ENCODE data around the gene RET. TPM values are rescaled to one million over a fixed set of nuclear protein-coding genes. Genes with fewer than 3 reads are reported as not detected.
A peak's percentile ranks its signal among the peaks of the same experiment; 100 is the strongest.

The RET gene
- total RNA-seq, 8 experiments from 2014 or later, result 0.36 to 24.1 (median 0.71) TPM

DNA sequence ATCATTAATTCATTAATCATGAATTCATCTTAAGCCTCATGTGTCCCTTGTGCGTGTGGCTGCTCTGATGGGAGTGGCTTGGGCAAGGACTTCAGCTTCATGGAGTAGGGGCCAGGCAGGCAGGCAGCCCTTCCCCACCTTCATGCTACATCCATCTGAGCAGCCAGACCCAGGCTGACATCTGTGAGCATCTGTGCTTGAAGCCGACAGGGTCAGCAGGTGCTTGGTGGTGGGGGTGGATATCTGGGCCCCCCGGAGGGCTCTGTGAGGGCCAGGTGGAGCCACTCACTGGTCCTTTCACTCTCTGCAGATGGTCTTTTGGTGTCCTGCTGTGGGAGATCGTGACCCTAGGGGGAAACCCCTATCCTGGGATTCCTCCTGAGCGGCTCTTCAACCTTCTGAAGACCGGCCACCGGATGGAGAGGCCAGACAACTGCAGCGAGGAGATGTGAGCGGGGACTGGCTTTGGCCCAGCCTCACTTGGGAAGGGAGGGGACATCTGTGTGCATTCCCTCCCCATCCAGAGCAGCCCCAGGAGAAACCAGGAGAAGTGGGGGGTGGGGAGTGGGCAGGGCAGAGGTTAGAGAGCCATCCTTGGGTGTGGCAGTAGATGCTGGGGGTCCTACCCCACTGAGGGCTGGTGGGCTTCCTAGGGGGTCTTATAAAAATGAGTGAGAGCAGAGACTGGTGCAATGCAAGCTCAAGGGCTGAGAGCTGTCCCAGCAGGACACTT lies 46.7 kb downstream of the RET start:
- in situ Hi-C loops (cut with MboI; ENCODE audit: low pct_unique_long_range_greater_than_20kb in 2 of 9, low sequenced_read_pairs in 9 of 9, unreplicated experiment in 9 of 9), result loop anchor here in 6 of 9 experiments (25.0 kb wide), 1 partner anchor 261 kb away; no protein-coding TSS in a partner anchor
- no peak overlapping the region for H3K27ac ChIP-seq
- no peak overlapping the region for H3K4me3 ChIP-seq
- WGBS, 10 experiments, result 50 to 89% (median 73%) methylated on average over 1 to 4 of the region's 9 CpGs; no CpG with 5 or more reads in 4 of the 10 experiments
- ATAC-seq (replicated peaks in 6 of 8), result no peak
- peaks cover 2 to 4% of the 10 kb centered on the region in 2 donors for H3K4me1 ChIP-seq (replicated peaks in 1 of 2)

DNA sequence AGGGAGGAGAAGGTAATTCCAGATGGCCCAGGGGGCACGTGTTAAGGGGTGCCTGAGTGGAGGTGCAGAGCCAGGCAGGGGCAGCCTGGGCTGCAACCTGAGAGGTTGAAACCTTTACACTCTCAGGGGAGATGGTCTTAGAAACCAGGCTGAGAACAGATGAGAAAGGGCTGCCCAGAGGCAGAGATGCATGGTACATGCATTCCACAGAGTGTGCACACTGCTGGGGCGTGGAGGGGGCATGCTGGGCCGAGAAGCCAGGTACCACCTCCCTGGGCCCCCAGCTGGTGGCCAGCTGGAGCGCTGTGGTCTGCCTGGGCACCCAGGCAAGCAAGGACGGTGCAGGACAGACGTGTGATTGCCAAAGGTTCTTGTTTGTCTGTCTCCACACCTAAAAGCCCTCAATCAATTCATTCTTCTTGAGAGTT lies 47.2 kb downstream of the RET start:
- H3K4me1 ChIP-seq (replicated peaks in 1 of 2), result peaks cover 2 to 4% of the 10 kb centered on the region in 2 donors
- no peak overlapping the region for H3K4me3 ChIP-seq
- no peak overlapping the region for H3K27ac ChIP-seq
- ATAC-seq (replicated peaks in 6 of 8), result no peak
- in situ Hi-C loops (cut with MboI; ENCODE audit: low pct_unique_long_range_greater_than_20kb in 2 of 9, low sequenced_read_pairs in 9 of 9, unreplicated experiment in 9 of 9), result loop anchor here in 6 of 9 experiments (25.0 kb wide), 1 partner anchor 262 kb away; no protein-coding TSS in a partner anchor
- 43 to 80% (median 57%) methylated on average over 2 to 3 of the region's 6 CpGs; no CpG with 5 or more reads in 7 of the 10 experiments for WGBS, 10 experiments

DNA sequence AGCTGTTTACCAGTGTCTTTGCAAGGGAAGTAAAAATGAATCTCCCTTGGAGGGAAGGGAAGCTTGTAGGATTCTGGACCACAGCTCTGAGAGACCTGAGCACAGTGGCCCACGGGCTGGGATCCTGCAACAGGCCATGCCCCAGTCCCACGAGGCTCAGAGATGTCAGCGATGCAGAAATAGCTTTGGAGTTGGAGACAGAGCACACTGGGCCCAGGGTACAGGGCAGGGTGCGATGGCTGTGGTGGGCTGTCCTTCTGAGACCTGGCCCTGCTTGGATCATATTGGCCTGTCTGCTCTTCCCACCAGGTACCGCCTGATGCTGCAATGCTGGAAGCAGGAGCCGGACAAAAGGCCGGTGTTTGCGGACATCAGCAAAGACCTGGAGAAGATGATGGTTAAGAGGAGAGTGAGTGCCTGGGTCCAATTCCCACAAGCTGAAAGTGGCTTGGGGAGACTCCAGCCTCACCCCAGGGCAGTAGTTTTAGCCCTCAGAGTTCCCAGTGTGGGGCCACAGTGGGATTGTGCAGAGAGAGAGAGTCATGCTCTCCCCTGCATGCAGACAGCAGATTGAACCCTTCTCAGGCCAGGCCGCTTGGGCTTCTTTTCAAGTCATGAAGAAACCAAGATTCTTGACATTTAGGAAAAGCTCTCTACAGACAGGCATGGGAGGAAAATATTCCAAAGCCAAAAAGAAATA lies 47.9 kb downstream of the RET start:
- Histone ChIP-seq H3K4me3 (no peak overlapping the region), H3K27ac (no peak overlapping the region), H3K4me1 (replicated peaks in 1 of 2) (peaks cover 2 to 4% of the 10 kb centered on the region in 2 donors)
- WGBS, 10 experiments, result 50 to 100% (median 100%) methylated on average over 1 to 2 of the region's 9 CpGs; no CpG with 5 or more reads in 1 of the 10 experiments
- no peak for ATAC-seq (replicated peaks in 6 of 8)
- in situ Hi-C loops (cut with MboI; ENCODE audit: low pct_unique_long_range_greater_than_20kb in 2 of 9, low sequenced_read_pairs in 9 of 9, unreplicated experiment in 9 of 9), result loop anchor here in 6 of 9 experiments (25.0 kb wide), 1 partner anchor 262 kb away; no protein-coding TSS in a partner anchor

DNA sequence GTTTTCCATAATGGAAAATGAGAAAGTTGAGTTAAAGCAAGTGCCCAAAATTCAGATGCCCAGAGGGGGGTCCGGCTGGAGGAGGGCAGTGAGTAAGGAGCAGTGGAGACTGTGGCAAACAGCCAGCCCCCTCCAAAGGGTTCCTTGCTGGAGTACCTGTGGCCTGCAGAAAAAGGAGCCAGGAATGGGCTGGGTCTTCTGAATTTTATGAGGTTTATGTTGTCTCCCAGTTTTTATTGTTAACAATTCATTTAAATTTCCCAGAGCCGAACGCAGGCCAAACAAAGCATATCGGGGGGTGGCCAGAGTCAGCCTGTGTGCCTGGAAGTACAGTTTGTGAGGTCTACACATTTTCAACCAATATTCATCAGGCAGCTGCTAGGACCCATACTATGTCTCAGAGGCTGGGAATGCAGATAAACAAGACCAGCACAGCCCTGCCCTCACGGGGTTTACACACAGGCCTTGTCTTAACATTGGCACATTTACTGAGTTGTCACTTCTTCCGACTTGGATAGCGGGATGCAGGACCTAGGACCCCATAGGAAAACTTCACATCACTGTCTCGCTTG lies 48.5 kb downstream of the RET start:
- no peak overlapping the region for H3K4me3 ChIP-seq
- no peak overlapping the region for H3K27ac ChIP-seq
- peaks cover 2 to 4% of the 10 kb centered on the region in 2 donors for H3K4me1 ChIP-seq (replicated peaks in 1 of 2)
- WGBS, 10 experiments, result 65 to 100% (median 93%) methylated on average over 1 to 8 of the region's 8 CpGs; no CpG with 5 or more reads in 2 of the 10 experiments
- in situ Hi-C loops (cut with MboI; ENCODE audit: low pct_unique_long_range_greater_than_20kb in 2 of 9, low sequenced_read_pairs in 9 of 9, unreplicated experiment in 9 of 9), result no loop called here
- ATAC-seq (replicated peaks in 6 of 8), result no peak

DNA sequence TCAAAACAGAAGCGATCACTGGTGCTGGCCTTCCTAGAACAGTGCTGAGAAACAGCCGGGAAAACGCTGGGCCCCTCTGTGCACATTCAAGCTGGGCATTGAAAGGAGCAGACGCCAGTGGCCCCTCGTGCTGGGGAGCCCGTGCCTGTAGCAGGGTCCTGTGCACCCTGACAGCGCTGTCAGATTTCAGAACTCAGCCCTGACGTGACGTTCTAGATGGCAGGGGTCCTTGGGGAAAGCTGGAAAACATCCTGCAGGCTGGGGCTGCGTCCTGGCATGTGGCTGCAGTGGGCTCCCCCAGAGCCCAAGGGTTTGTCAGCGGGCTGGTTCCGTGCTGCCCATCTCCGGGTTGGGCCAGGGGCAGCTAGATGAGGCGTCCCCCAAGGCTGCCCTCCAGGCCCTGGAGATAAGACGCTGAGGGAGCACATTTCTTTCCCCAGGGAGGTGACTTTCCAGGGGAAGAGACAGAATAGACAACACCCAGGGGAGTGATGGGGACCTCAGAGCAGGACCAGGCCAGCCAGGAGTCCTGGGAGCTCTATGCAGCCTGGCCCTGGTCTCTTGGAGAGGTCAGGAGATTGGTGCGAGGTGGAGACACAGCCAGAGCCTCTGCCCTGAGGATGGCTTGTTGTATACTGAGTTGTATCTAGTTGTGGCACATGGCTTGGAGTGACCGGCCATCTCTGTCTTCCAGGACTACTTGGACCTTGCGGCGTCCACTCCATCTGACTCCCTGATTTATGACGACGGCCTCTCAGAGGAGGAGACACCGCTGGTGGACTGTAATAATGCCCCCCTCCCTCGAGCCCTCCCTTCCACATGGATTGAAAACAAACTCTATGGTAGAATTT lies 49.2 kb downstream of the RET start:
- ATAC-seq (replicated peaks in 6 of 8), result no peak
- WGBS, 10 experiments, result 0 to 84% (median 80%) methylated on average over 1 to 14 of the region's 23 CpGs; no CpG with 5 or more reads in 1 of the 10 experiments
- no peak overlapping the region for H3K27ac ChIP-seq
- H3K4me3 ChIP-seq, result no peak overlapping the region
- H3K4me1 ChIP-seq (replicated peaks in 1 of 2), result peaks cover 2 to 3% of the 10 kb centered on the region in 2 donors
- in situ Hi-C loops (cut with MboI; ENCODE audit: low pct_unique_long_range_greater_than_20kb in 2 of 9, low sequenced_read_pairs in 9 of 9, unreplicated experiment in 9 of 9), result no loop called here

DNA sequence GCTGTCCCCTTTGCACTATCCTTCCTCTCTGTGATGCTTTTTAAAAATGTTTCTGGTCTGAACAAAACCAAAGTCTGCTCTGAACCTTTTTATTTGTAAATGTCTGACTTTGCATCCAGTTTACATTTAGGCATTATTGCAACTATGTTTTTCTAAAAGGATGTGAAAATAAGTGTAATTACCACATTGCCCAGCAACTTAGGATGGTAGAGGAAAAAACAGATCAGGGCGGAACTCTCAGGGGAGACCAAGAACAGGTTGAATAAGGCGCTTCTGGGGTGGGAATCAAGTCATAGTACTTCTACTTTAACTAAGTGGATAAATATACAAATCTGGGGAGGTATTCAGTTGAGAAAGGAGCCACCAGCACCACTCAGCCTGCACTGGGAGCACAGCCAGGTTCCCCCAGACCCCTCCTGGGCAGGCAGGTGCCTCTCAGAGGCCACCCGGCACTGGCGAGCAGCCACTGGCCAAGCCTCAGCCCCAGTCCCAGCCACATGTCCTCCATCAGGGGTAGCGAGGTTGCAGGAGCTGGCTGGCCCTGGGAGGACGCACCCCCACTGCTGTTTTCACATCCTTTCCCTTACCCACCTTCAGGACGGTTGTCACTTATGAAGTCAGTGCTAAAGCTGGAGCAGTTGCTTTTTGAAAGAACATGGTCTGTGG lies 50.0 kb downstream of the RET start:
- Histone ChIP-seq H3K4me1 (replicated peaks in 1 of 2) (peaks cover 0 to 2% of the 10 kb centered on the region in 2 donors), H3K4me3 (no peak overlapping the region), H3K27ac (no peak overlapping the region)
- in situ Hi-C loops (cut with MboI; ENCODE audit: low pct_unique_long_range_greater_than_20kb in 2 of 9, low sequenced_read_pairs in 9 of 9, unreplicated experiment in 9 of 9), result no loop called here
- 17 to 100% (median 76%) methylated on average over 1 to 4 of the region's 7 CpGs; no CpG with 5 or more reads in 3 of the 10 experiments for WGBS, 10 experiments
- ATAC-seq (replicated peaks in 6 of 8), result no peak

DNA sequence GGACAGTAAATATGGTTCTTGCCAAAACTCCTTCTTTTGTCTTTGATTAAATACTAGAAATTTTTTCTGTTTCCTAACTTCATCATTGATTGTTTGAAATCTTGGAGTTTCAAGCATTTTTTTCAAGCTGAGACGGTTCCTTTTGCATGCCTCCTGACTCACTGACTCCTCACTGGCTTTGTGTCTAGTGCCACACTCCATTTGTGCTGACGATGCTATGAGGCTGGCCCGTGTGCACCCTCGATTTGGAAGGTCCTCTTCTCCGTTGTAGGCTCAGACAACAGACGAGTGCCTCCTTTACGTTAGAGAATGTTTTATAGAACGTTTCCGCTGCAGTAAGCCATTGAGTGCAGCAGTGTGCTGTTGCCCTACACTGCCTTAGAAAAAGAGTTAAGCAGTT lies 50.6 kb downstream of the RET start:
- ATAC-seq (replicated peaks in 6 of 8), result no peak
- 21 to 90% (median 56%) methylated on average over 4 to 9 of the region's 9 CpGs; no CpG with 5 or more reads in 1 of the 10 experiments for WGBS, 10 experiments
- Histone ChIP-seq H3K27ac (no peak overlapping the region), H3K4me3 (no peak overlapping the region), H3K4me1 (replicated peaks in 1 of 2) (peaks cover 0 to 2% of the 10 kb centered on the region in 2 donors)
- in situ Hi-C loops (cut with MboI; ENCODE audit: low pct_unique_long_range_greater_than_20kb in 2 of 9, low sequenced_read_pairs in 9 of 9, unreplicated experiment in 9 of 9), result no loop called here

DNA sequence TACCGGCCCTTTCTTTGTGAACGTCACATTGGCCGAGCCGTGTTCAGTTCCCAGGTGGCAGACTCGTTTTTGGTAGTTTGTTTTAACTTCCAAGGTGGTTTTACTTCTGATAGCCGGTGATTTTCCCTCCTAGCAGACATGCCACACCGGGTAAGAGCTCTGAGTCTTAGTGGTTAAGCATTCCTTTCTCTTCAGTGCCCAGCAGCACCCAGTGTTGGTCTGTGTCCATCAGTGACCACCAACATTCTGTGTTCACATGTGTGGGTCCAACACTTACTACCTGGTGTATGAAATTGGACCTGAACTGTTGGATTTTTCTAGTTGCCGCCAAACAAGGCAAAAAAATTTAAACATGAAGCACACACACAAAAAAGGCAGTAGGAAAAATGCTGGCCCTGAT lies 51.5 kb downstream of the RET start:
- H3K27ac ChIP-seq, result no peak overlapping the region
- H3K4me3 ChIP-seq, result no peak overlapping the region
- ATAC-seq (replicated peaks in 6 of 8), result no peak
- 38 to 91% (median 70%) methylated on average over 2 to 7 of the region's 8 CpGs; no CpG with 5 or more reads in 2 of the 10 experiments for WGBS, 10 experiments
- H3K4me1 ChIP-seq (replicated peaks in 1 of 2), result peaks cover 0 to under 1% of the 10 kb centered on the region in 2 donors
- in situ Hi-C loops (cut with MboI; ENCODE audit: low pct_unique_long_range_greater_than_20kb in 2 of 9, low sequenced_read_pairs in 9 of 9, unreplicated experiment in 9 of 9), result no loop called here

DNA sequence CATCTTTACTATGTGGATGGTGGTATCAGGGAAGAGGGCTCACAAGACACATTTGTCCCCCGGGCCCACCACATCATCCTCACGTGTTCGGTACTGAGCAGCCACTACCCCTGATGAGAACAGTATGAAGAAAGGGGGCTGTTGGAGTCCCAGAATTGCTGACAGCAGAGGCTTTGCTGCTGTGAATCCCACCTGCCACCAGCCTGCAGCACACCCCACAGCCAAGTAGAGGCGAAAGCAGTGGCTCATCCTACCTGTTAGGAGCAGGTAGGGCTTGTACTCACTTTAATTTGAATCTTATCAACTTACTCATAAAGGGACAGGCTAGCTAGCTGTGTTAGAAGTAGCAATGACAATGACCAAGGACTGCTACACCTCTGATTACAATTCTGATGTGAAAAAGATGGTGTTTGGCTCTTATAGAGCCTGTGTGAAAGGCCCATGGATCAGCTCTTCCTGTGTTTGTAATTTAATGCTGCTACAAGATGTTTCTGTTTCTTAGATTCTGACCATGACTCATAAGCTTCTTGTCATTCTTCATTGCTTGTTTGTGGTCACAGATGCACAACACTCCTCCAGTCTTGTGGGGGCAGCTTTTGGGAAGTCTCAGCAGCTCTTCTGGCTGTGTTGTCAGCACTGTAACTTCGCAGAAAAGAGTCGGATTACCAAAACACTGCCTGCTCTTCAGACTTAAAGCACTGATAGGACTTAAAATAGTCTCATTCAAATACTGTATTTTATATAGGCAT lies 52.3 kb downstream of the RET start:
- WGBS, 10 experiments, result 0 to 94% (median 79%) methylated on average over 1 to 4 of the region's 6 CpGs; no CpG with 5 or more reads in 4 of the 10 experiments
- no peak overlapping the region for H3K4me3 ChIP-seq
- ATAC-seq (replicated peaks in 6 of 8), result peak in 3 of 8 experiments; percentile 62 to 98 (median 94)
- in situ Hi-C loops (cut with MboI; ENCODE audit: low pct_unique_long_range_greater_than_20kb in 2 of 9, low sequenced_read_pairs in 9 of 9, unreplicated experiment in 9 of 9), result no loop called here
- no peak overlapping the region for H3K27ac ChIP-seq
- H3K4me1 ChIP-seq (replicated peaks in 1 of 2), result no peaks in the 10 kb centered on the region

DNA sequence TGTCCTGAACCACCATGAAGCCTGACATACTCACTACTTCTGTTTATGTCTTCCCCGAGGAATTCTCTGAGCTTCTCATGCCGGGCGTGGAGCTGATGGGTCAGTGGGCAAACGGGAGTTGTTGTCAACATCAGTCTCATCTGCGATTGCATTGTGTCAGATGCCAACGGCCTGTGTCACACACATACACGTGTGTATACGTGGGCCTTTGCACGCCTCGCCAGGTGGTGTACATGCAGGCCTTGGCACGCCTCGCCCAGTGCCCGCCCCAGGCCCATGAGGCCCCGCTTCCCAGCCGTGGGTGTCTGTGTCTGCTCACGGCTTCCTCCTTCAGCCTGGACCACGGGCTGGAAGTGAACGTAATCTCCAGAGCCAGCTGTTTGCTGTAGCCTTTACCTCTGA lies 53.9 kb downstream of the RET start:
- in situ Hi-C loops (cut with MboI; ENCODE audit: low pct_unique_long_range_greater_than_20kb in 2 of 9, low sequenced_read_pairs in 9 of 9, unreplicated experiment in 9 of 9), result no loop called here
- Histone ChIP-seq H3K4me1 (replicated peaks in 1 of 2) (no peaks in the 10 kb centered on the region), H3K4me3 (no peak overlapping the region), H3K27ac (no peak overlapping the region)
- no peak for ATAC-seq (replicated peaks in 6 of 8)
- 72 to 84% (median 77%) methylated on average over 2 to 13 of the region's 18 CpGs; no CpG with 5 or more reads in 4 of the 10 experiments for WGBS, 10 experiments

DNA sequence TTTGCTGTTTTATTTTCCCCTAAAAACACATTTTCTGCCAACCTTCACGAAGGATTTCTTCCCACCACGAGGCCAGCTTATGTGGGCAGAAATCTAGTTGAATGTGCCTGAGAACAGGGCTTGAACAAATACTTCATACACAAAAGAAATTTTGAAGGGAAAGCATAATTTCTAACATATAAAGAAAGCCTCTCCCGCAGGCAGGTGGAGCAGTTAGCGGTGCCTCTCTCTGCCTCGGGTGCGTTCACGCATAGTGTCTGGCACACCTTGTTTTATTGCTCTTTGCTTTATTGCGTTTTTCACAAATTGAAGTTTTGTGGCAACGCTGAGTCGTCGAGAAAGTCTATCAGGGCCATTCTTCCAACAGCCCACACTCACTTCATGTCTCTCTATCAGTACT lies 54.4 kb downstream of the RET start:
- ATAC-seq (replicated peaks in 6 of 8), result no peak
- WGBS, 10 experiments, result 63 to 100% (median 83%) methylated on average over 1 to 11 of the region's 11 CpGs; no CpG with 5 or more reads in 1 of the 10 experiments
- Histone ChIP-seq H3K27ac (no peak overlapping the region), H3K4me3 (no peak overlapping the region), H3K4me1 (replicated peaks in 1 of 2) (peaks cover 0 to 3% of the 10 kb centered on the region in 2 donors)
- in situ Hi-C loops (cut with MboI; ENCODE audit: low pct_unique_long_range_greater_than_20kb in 2 of 9, low sequenced_read_pairs in 9 of 9, unreplicated experiment in 9 of 9), result no loop called here

Measured in motor neuron (in vitro differentiated cells).